Measurements from ENCODE around the gene PPM1B.

Gene PPM1B

GRCh38 chr2:44267269-44267795, 98.7 kb downstream of the PPM1B start:
- DNase-seq = no peak

DNA sequence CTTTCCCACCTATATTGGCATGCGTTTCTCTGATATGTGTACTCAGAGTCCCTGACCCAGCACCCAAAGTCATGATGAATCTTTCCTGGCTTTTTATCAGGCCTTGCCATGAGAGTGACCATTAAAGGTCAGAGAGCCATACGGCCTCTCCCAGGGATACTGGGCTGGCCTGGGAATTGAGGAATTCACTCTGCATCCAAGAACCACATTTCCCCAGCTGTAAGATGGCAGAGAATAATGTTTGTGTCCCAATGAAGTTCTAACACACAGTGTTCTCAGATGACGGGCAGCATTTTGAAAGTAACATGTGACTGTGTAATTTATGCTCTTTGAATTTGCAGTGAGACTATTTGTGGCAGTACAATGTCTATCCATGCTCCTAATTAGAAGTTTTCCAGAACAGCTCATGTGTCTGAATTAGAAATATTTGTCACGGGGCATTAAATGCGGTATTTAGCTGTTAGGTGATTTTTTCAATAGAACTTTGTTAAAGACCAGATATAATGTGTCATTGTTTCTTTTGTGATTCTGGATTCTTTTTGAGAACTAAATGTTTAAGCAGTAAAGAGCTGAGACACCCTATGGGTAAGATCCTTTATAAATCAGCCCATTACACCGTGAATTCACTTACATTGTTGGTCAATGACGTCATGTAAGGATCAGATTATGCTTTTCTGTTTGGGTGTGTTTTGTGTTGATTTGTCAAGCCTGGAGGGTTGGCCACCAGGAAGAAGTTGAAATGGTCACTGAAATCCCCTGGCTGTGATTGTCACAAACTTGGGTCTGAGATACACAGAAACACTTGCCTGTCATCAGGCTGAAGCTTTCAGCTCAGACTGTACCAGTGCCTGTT, 99.3 kb downstream of the PPM1B start:
- DNase-seq = no peak

GRCh38 chr2:44269831-44270230, 101.2 kb downstream of the PPM1B start:
- DNase-seq = no peak

GRCh38 chr2:44271296-44271695, 102.6 kb downstream of the PPM1B start:
- no peak for DNase-seq

- DNase-seq = no peak
Measured at GRCh38 chr2:44273076-44273475, 104.4 kb downstream of the PPM1B start.

GRCh38 chr2:44273596-44273995, 104.9 kb downstream of the PPM1B start:
- no peak for DNase-seq

- no peak for DNase-seq
Measured at GRCh38 chr2:44275927-44276303, 107.2 kb downstream of the PPM1B start.

GRCh38 chr2:44277541-44277940, 108.9 kb downstream of the PPM1B start:
- DNase-seq = no peak

DNA sequence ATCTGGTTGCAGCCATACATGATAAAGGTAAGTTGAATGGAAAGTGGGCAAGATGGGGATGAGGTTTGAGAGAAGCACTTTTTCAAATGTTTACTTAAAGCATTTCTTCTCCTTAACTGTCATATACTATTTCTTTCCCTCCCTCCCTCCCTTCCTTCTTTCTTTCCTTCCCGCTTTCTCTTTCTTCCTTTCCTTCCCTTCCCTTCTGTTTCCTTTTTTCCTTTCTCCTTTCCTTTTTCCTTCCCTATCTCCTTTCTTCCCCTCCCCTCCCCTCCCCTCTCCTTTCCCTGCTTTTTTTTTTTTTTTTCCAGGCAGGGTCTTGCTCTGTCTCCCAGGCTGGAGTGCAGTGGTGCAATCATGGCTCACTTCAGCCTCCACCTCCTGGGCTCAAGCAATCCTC, 112.2 kb downstream of the PPM1B start:
- no peak for DNase-seq
